Measurements from ENCODE around the gene GNPAT. TPM values are rescaled to one million over a fixed set of nuclear protein-coding genes. Genes with fewer than 3 reads are reported as not detected.

The GNPAT gene
- total RNA-seq, 4 donors from 2014 or later: 31.0 to 61.9 (median 45.6) TPM

DNA sequence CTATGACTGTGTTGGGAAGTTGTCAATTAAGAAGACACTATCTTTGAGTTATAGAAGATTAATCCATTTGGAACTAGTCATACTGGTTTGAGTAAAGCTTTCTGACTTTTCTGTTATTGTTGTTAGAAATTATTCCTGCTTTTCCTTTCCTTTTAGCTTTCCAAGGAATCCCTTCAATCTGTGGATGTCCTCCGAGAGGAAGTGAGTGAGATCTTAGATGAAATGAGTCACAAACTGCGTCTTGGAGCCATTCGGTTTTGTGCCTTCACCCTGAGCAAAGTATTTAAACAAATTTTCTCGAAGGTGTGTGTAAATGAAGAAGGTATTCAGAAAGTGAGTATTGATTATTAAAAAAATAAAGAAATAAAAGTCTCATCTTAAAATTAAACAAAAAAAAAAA is 19.3 kb downstream of the GNPAT start:
- Histone ChIP-seq H3K36me3 (peaks cover 0 to 95% (median 0%) of the 10 kb centered on the region in 3 donors), H3K4me1 (no peaks in the 10 kb centered on the region)

GRCh38 chr1:231264642-231265041 is 23.6 kb downstream of the GNPAT start:
- H3K9me3 ChIP-seq: no peaks in the 10 kb centered on the region
- no peak overlapping the region for H3K27ac ChIP-seq
- no peak for TF ChIP-seq CTCF (IDR thresholded peaks at IDR 0.05)
- TF ChIP-seq POLR2A (IDR thresholded peaks at IDR 0.05): no peak
- no peaks in the 10 kb centered on the region for H3K27me3 ChIP-seq
- H3K36me3 ChIP-seq: peaks cover 0 to 99% (median 0%) of the 10 kb centered on the region in 3 donors
- DNase-seq: no peak
- no peaks in the 10 kb centered on the region for H3K4me1 ChIP-seq
- no peak overlapping the region for H3K4me3 ChIP-seq

More for the DNA sequence above, 19.3 kb downstream of the GNPAT start:
- no peak overlapping the region for H3K4me3 ChIP-seq
- H3K27me3 ChIP-seq: no peaks in the 10 kb centered on the region
- no peak for DNase-seq
- peaks cover 0 to 3% (median 0%) of the 10 kb centered on the region in 4 donors for H3K9me3 ChIP-seq
- no peak for TF ChIP-seq POLR2A (IDR thresholded peaks at IDR 0.05)
- no peak for TF ChIP-seq CTCF (IDR thresholded peaks at IDR 0.05)
- H3K27ac ChIP-seq: no peak overlapping the region

DNA sequence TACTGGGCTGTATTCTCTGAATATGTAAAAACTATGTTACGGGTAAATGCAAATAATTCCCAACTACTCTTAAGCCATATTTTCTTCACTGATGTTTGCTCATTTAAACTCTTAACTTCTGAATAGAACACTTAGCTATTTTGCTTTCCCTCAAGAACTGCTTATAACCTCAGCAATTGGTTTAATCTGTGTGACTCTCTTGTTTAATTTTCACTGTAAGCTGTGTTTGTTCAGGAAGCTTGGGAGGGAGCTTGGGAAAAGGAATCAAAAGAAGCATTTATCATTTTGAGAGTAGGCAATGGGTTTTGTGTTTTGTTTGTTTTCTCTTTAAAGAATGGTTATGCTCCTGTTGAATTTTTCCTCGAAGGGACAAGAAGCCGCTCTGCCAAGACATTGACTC is 24.4 kb downstream of the GNPAT start:
- no peak overlapping the region for H3K27ac ChIP-seq
- H3K4me1 ChIP-seq: no peaks in the 10 kb centered on the region
- peaks cover 0 to 96% (median 0%) of the 10 kb centered on the region in 3 donors for H3K36me3 ChIP-seq
- no peak for DNase-seq
- H3K27me3 ChIP-seq: no peaks in the 10 kb centered on the region
- H3K4me3 ChIP-seq: no peak overlapping the region
- TF ChIP-seq POLR2A (IDR thresholded peaks at IDR 0.05) (no peak), CTCF (IDR thresholded peaks at IDR 0.05) (no peak)
- H3K9me3 ChIP-seq: no peaks in the 10 kb centered on the region

DNA sequence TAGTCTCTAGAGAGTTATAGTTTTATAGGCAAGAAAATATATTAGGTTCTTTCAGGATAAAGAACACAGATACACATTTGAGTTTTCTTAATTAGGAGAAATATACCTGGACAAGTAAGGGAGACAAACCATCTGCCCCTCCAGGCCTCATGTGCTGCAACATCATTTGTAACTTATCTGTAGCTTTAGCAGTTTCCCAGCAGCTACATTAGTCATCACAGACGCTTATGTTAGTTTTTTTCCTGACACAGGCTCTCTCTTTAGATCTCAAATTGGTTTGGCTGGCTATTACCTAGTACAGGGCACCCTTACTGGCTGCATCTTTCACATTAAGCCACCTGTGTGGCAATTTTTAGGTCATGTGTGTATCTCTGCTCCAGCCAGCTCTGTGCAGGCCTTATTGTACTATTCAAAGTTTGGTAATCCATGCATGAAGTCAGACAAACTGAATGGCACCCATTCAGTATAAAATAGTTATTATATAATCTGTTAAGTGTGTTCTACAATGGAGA is 25.9 kb downstream of the GNPAT start:
- Histone ChIP-seq H3K27me3 (no peaks in the 10 kb centered on the region), H3K9me3 (no peaks in the 10 kb centered on the region), H3K36me3 (peaks cover 0 to 96% (median 0%) of the 10 kb centered on the region in 3 donors), H3K4me3 (no peak overlapping the region), H3K27ac (no peak overlapping the region), H3K4me1 (no peaks in the 10 kb centered on the region)
- DNase-seq: no peak
- no peak for TF ChIP-seq CTCF (IDR thresholded peaks at IDR 0.05)
- no peak for TF ChIP-seq POLR2A (IDR thresholded peaks at IDR 0.05)

GRCh38 chr1:231272173-231272572 is 31.2 kb downstream of the GNPAT start:
- Histone ChIP-seq H3K4me1 (no peaks in the 10 kb centered on the region), H3K9me3 (no peaks in the 10 kb centered on the region), H3K27me3 (no peaks in the 10 kb centered on the region), H3K36me3 (peaks cover 0 to 89% (median 0%) of the 10 kb centered on the region in 3 donors), H3K27ac (no peak overlapping the region), H3K4me3 (no peak overlapping the region)
- DNase-seq: no peak
- TF ChIP-seq CTCF (IDR thresholded peaks at IDR 0.05) (no peak), POLR2A (IDR thresholded peaks at IDR 0.05) (no peak)

DNA sequence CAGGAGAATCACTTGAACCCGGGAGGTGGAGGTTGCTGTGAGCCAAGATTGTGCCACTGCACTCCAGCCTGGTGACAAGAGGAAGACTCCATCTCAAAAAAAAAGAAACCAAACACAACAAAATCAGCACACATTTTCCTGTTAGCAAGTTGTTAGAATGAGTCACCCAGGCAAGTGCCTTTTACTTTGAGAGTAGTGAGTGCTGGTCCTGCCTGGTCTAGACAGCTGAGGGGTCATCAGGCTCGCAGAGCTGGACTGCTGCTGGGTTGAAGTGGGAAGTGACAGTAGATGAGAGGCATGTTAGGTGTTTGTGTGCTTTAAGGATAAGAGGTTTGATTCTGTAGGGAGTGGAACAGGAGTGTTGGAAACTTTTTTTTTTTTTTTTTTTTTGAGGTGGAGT is 31.9 kb downstream of the GNPAT start:
- no peak overlapping the region for H3K27ac ChIP-seq
- peaks cover 0 to 89% (median 0%) of the 10 kb centered on the region in 3 donors for H3K36me3 ChIP-seq
- H3K9me3 ChIP-seq: no peaks in the 10 kb centered on the region
- no peaks in the 10 kb centered on the region for H3K27me3 ChIP-seq
- no peak overlapping the region for H3K4me3 ChIP-seq
- H3K4me1 ChIP-seq: no peaks in the 10 kb centered on the region
- no peak for DNase-seq
- TF ChIP-seq CTCF (IDR thresholded peaks at IDR 0.05) (no peak), POLR2A (IDR thresholded peaks at IDR 0.05) (no peak)

All from Peyer's patch (tissue), 4 donors.